SK-N-MC (cell line): ENCODE measurements around the gene CAMSAP2.

Source experiments
- EZH2 ChIP-seq: fragments of 200-600 bp; sonication (generic); IDR thresholded peaks from one replicate; pipeline ENCODE4 v1.6.1; 2017; ENCODE audit warnings: antibody characterized with exemption
- POLR2AphosphoS5 ChIP-seq: IDR thresholded peaks from 2 replicates; pipeline ENCODE4 v1.6.1; 2012; ENCODE audit warnings: mild to moderate bottlenecking, low read depth, low read length, borderline replicate concordance

GRCh38 chr1:200831091-200831490 lies 92.4 kb downstream of the CAMSAP2 start:
- TF ChIP-seq POLR2AphosphoS5 (no peak), EZH2 (no peak)
